ENCODE measurements around the gene ANAPC2.

- no peak for TF ChIP-seq CTCF (IDR thresholded peaks at IDR 0.05)
- no peak for TF ChIP-seq EZH2 (IDR thresholded peaks at IDR 0.05)
- TF ChIP-seq EZH2phosphoT487 (IDR thresholded peaks at IDR 0.05): no peak
Measured at GRCh38 chr9:137146527-137146918, 41.8 kb downstream of the ANAPC2 start.
